Colonic mucosa (tissue), 4 donors: ENCODE results near the gene ATF4. TPM values are rescaled to one million over a fixed set of nuclear protein-coding genes. Genes with fewer than 3 reads are reported as not detected.

Experiments
- DNase-seq: peaks from one replicate; pipeline ENCODE4 v3.0.0-alpha.2; 2020
- H3K27ac ChIP-seq: fragments of 200-600 bp; one replicate; pipeline ENCODE4 v1.8.0; 2021
- H3K27me3 ChIP-seq: fragments of 200-600 bp; one replicate; pipeline ENCODE4 v1.8.0; 2021
- H3K36me3 ChIP-seq: fragments of 200-600 bp; one replicate; pipeline ENCODE4 v1.8.0; 2021
- H3K4me1 ChIP-seq: fragments of 200-600 bp; one replicate; pipeline ENCODE4 v1.8.0; 2021; ENCODE audit warnings: mild to moderate bottlenecking
- H3K4me3 ChIP-seq: fragments of 200-600 bp; one replicate; pipeline ENCODE4 v1.8.0; 2021
- H3K9ac ChIP-seq, 2 donors: one replicate each; pipeline ENCODE4 v1.7.0; 2013; ENCODE audit warnings: control low read depth in 2 of 2, low read depth in 2 of 2, low read length in 2 of 2
- H3K9me3 ChIP-seq: fragments of 200-600 bp; one replicate; pipeline ENCODE4 v1.8.0; 2021
- intact Hi-C: fragments of 100-400 bp; cut with DNase I; formaldehyde crosslinking; loops from one replicate; pipeline ENCODE4 v1.14.1; 2022
- total RNA-seq, 2 donors: library from RNA; stranded (reverse); fragmentation: NEBNext Ultra II Directional in 1 of 2; extraction: Animal tissue kit (Norgen Biotek cat#: 25700) in 1 of 2; gene quantifications; one replicate each; pipeline ENCODE4 v1.2.1, GENCODE V29; 2021
- TF ChIP-seq, protein P1 (sequence below): fragments of 200-600 bp; IDR thresholded peaks from one replicate; pipeline ENCODE4 v1.8.0; 2022; ENCODE audit warnings: antibody characterized with exemption, mild to moderate bottlenecking
- donor health status: healthy.
- donor health status: DM: no; HTN: no; CAD: no.
- donor health status: DM: no; HTN: no; CAD: no.

The ATF4 gene
- total RNA-seq, 2 donors from 2014 or later = 279 to 302 TPM

DNA sequence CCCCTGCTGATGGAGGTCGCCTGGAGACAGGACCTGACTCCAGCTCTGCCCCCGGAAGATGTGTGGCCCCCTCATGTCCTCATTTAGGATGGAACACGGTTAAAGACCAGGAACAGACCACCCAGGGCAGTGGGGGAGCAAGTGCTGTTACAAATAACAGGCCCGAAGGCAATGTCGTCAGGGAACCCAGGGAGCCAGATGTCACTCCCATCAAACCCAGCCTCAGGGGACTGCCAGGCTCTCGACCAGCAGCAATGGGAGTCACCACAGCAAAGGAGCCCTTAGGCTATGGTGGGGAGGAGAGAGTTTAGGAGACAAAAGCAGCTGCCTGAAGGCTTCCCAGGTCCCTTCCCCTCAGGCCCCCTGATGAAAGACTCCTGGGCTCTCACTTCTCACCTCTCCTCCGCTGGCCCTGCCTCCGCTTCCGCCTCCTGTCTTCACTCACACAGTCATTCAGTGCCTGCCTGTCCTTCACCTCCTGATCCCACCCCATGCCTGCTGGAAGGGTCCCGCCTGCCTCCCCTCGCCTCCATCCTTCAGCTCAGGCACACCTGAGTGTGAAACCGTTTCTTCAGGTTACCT, 7.8 kb downstream of the ATF4 start:
- Histone ChIP-seq H3K27ac (peak overlapping the region; percentile 89), H3K27me3 (no peaks in the 10 kb centered on the region), H3K9ac (peak overlapping the region in 1 of 2 donors; percentile 83), H3K36me3 (no peaks in the 10 kb centered on the region), H3K4me1 (peaks cover 45% of the 10 kb centered on the region), H3K9me3 (no peaks in the 10 kb centered on the region), H3K4me3 (peak overlapping the region; percentile 23)
- no peak for DNase-seq
- TF ChIP-seq, protein P1, sequence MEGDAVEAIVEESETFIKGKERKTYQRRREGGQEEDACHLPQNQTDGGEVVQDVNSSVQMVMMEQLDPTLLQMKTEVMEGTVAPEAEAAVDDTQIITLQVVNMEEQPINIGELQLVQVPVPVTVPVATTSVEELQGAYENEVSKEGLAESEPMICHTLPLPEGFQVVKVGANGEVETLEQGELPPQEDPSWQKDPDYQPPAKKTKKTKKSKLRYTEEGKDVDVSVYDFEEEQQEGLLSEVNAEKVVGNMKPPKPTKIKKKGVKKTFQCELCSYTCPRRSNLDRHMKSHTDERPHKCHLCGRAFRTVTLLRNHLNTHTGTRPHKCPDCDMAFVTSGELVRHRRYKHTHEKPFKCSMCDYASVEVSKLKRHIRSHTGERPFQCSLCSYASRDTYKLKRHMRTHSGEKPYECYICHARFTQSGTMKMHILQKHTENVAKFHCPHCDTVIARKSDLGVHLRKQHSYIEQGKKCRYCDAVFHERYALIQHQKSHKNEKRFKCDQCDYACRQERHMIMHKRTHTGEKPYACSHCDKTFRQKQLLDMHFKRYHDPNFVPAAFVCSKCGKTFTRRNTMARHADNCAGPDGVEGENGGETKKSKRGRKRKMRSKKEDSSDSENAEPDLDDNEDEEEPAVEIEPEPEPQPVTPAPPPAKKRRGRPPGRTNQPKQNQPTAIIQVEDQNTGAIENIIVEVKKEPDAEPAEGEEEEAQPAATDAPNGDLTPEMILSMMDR = no peak
- intact Hi-C loops = loop anchor here (5.0 to 10.0 kb wide), 3 partner anchors 36 to 353 kb away; partner anchors contain the start of gene RPL3

DNA sequence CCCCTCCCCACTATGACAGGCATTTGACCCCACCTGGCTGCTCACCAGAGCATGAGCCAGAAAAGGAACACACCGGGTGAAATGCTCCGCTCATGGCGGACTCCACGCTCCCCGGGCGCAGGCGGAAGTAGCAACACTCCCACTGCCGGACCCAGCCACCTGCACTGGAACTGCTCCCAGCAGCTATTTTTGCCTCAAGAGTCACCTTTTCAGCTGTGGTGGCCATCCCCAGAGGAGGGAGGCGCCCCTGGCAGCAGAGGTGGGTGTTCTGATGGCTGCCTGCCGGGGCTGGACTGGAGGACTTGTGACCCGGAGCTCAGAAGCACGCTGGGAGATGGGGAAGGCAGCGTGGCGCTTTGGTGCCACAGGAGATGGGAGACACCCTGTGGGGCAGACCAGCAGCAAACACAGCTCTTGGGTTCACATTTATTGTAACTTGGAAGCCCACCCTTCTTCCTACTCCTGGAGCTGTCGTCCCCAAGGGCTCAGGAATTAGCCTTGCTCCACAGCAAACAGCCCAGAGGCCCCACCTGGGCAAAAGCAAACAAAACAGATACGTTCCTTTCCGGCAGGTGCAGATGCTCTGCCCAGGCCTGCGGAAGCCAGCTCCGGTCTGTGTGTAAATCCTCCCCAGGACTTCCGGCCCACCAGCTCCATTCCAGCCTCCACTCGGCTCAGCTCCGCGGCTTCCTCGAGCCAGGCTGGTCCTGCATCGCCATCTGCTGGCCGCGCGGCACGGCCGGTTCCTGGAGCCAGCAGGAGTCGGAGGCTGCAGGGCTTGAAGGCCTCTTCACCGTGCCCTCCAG, 8.5 kb downstream of the ATF4 start:
- Histone ChIP-seq H3K27me3 (no peaks in the 10 kb centered on the region), H3K9ac (peak overlapping the region; percentile 15 to 83), H3K36me3 (no peaks in the 10 kb centered on the region), H3K4me1 (peaks cover 43% of the 10 kb centered on the region), H3K27ac (peak overlapping the region; percentile 89), H3K4me3 (peak overlapping the region; percentile 23), H3K9me3 (no peaks in the 10 kb centered on the region)
- intact Hi-C loops = loop anchor here (5.0 to 10.0 kb wide), 3 partner anchors 37 to 354 kb away; partner anchors contain the start of gene RPL3
- TF ChIP-seq, protein P1 = peak; percentile 98
- peak; percentile 95 for DNase-seq

DNA sequence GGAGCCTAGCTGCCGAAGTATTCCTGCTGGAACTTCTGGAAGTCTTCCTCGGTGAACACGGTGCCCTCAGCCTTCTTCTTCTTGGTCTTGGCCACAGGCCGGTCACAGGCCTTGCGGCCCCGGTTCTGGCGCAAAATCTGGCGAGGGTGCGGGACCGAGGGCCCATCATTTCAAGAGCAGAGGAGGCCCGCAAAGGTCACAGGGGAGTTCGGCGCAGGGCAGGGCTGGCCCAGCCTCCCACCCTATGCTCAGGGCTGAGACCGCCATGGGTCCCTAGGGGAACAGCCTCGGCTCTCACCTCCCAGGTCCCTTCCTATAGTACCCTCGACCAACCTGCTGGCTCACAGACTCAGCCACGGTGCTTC, 9.1 kb downstream of the ATF4 start:
- TF ChIP-seq, protein P1 = no peak
- Histone ChIP-seq H3K9ac (peak overlapping the region in 1 of 2 donors; percentile 83), H3K4me1 (peaks cover 43% of the 10 kb centered on the region), H3K9me3 (no peaks in the 10 kb centered on the region), H3K27me3 (no peaks in the 10 kb centered on the region), H3K27ac (peak overlapping the region; percentile 89), H3K36me3 (no peaks in the 10 kb centered on the region), H3K4me3 (no peak overlapping the region)
- peak; percentile 36 for DNase-seq
- intact Hi-C loops = loop anchor here (5.0 to 10.0 kb wide), 3 partner anchors 37 to 355 kb away; partner anchors contain the start of gene RPL3

DNA sequence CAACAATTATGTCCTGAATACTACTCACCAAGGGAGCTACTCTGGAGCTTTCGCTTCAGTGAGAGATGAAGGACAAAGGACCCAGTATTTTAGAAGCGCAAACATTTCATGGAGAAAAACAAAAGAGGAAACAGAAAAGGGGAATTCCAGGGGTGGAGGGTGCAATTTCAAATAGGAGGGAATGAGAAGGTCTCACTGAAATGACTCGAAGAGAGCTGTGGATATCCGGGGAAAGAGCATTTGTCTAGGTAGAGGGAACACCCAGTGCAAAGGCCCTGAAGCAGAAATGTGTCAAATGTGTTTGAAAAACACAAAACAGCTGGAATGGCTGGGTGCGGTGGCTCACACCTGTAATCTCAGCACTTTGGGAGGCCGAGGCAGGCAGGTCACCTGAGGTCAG, 9.8 kb downstream of the ATF4 start:
- Histone ChIP-seq H3K4me1 (peaks cover 43% of the 10 kb centered on the region), H3K4me3 (no peak overlapping the region), H3K36me3 (no peaks in the 10 kb centered on the region), H3K27me3 (no peaks in the 10 kb centered on the region), H3K27ac (peak overlapping the region; percentile 89), H3K9ac (peak overlapping the region in 1 of 2 donors; percentile 83), H3K9me3 (no peaks in the 10 kb centered on the region)
- intact Hi-C loops = loop anchor here (10.0 kb wide), 1 partner anchor 815 kb away; the partner anchor contains the start of gene ADSL
- TF ChIP-seq, protein P1 = no peak
- no peak for DNase-seq

DNA sequence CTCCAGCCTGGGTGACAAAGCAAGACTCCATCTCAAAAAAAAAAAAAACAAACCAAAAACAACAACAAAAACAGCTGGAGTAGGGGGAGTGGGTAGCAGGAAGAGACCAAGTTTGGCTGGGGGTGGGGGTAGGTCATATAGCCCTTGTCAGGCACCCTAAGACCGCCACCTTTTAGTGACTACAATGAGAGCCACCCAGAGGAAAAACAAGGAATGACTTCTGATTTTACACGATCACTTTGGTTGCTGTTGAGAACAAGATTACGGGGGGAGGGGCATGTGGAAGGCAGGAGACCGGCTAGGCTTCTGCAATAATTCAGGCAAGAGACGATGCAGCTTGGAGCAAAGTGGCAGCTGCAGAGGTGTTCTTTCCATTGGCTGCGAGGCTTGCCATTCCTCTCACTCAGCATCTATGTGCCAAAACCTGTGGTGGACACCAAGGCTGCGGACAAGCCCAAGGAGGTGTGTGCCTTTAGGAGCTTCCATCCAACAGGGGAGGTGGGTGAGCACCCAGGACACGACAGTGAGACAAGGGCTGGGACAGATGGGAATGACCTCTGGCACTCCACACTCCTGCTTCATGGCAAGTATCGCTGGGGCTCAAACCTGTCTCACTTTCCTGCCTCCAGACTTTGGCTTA, 10.4 kb downstream of the ATF4 start:
- no peak overlapping the region for H3K4me3 ChIP-seq
- peaks cover 43% of the 10 kb centered on the region for H3K4me1 ChIP-seq
- no peak overlapping the region for H3K27ac ChIP-seq
- H3K9me3 ChIP-seq = no peaks in the 10 kb centered on the region
- H3K27me3 ChIP-seq = no peaks in the 10 kb centered on the region
- H3K9ac ChIP-seq = peak overlapping the region in 1 of 2 donors; percentile 95
- TF ChIP-seq, protein P1 = no peak
- DNase-seq = peak; percentile 54
- intact Hi-C loops = loop anchor here (10.0 kb wide), 1 partner anchor 814 kb away; the partner anchor contains the start of gene ADSL
- no peaks in the 10 kb centered on the region for H3K36me3 ChIP-seq
